CD4-positive, alpha-beta T cell treated with Interferon alpha-2 for 1 hour (primary cell): ENCODE results near the gene CMSS1.
"Not testable (repeated sequence)": the region's sequence is repeated elsewhere in the genome, so short reads cannot be mapped to it uniquely, and the experiment has no call there.

ENCODE experiments used
- DNase-seq, 2 donors: peaks; one replicate each; pipeline ENCODE4 v3.0.0-alpha.2; 2020 to 2022

The CMSS1 gene

DNA sequence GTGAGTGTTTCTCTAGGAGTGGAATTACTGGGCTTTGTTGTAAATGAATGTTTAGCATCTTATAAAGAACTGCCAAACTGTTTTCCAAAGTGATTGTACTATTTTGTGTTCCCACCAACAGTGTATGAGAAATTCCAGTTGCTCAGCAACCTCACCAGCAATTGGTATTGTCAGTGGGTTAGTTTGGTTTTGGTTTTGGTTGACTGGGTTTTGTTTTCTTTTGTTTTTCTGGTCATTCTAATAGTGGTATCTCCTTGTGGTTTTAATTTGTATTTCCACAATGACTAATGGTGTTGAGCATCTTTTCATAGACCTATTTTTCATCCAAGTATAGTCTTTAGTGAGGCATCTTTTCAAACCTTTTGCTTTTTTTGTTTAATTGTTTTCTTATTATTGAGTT lies 269.5 kb downstream of the CMSS1 start:
- DNase-seq, result no peak

- no peak for DNase-seq
Observed at GRCh38 chr3:100088735-100089368, 271.2 kb downstream of the CMSS1 start.

- peak in 1 of 2 donors; percentile 2 for DNase-seq
Observed at GRCh38 chr3:100089812-100090668, 272.4 kb downstream of the CMSS1 start.

DNA sequence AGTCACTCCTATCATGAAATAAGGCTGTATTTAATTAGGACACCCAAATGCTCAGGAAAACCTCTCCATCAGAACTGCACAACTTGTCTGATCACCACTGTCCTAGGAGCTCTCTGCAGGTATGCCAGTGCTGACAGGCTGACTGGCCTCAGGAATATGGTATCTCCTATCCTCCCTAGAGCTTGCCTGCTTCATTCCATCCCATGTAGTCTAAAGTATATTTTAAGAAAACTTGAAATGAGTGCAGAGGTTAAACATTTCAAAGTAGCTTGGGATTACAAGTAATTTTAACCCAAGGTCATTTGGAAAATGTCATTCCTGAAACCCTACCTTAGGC lies 273.0 kb downstream of the CMSS1 start:
- no peak for DNase-seq

DNA sequence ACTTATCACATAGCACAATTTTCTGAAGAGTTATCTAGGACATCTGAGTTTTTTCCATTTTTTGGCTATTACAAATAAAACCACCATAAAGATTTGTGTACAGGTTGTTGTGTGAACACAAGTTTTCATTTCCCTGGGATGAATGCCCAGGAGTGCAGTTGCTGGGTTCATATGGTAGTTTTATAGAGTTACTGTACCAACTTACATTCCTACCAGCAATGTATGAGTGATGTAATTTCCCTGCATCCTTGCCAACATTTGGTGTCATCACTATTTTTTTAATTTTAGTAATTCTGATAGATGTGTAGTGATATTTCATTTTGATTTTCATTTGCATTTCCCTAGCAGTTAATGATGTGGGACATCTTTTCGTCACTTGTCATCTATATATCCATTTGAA lies 276.2 kb downstream of the CMSS1 start:
- DNase-seq, result no peak

DNA sequence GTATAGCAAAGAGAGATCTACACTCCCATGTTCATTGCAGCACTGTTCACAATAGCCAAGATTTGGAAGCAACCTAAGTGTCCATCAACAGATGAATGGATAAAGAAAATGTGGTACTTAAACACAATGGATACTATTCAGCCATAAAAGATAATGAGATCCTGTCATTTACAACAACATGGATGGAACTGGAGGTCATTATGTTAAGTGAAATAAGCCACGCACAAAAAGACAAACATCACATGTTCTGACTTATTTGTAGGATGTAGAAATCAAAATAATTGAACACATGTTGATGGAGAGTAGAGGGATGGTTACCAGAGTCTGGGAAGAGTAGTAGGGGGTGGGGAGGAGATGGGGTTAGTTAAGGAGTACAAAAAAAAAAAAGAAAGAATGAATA lies 278.6 kb downstream of the CMSS1 start:
- DNase-seq, result not testable (repeated sequence)

GRCh38 chr3:100096866-100097265 lies 279.2 kb downstream of the CMSS1 start:
- no peak for DNase-seq

DNA sequence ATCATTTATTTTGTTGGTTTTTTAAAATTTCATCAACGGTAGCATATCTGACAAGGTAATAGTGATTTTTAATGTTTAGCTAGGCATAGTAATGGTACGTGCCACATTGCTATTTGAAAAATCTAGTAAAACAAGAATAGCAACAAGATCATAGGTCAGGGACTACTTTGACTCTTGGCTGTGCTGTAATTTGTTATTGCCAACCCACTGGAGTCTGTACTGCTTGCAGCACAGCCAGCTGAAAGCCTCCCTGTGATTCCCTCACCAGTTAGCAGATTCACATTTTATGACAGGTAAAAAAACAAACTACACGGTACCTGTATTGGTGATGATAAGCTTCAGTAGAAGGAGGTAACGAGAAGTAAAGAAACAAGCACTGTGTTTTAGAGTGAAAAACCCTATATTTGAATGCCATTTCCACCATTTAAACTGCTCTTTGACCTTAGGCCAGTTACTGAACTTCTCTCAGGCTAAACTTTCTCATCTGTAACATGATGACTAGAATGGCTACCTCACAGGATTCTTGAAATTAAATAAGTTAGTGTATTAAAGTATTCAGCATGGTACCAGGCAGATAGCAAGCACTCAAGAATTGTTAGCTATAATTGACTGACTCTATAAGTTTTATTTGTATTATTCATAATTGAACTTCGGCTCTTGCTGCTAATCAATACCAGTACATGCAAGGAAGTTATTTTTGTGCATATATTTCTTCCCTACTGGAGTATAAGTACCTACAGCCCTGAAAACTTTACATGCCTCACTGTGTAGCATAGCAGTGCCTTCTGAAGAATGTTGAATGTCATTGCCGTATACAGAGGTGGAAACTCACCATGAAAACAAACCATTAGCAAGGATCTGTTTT lies 280.5 kb downstream of the CMSS1 start:
- DNase-seq, result no peak

DNA sequence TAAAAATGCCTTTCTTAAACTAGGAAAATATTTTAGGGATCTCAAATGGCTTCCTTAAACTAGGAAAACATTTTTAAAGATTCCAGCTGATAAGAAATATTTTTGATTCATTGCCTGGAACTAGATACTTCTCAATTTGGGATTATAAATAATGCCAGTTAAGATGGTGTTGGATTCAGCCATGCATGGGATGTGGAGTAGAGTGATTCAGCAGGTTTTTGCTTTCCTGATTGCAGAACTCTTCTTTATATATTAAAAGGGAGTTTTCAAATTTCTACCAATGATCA lies 281.1 kb downstream of the CMSS1 start:
- no peak for DNase-seq

GRCh38 chr3:100099621-100100020 lies 282.0 kb downstream of the CMSS1 start:
- no peak for DNase-seq

GRCh38 chr3:100100425-100100824 lies 282.8 kb downstream of the CMSS1 start:
- no peak for DNase-seq

GRCh38 chr3:100102757-100103156 lies 285.1 kb downstream of the CMSS1 start:
- DNase-seq, result no peak

DNA sequence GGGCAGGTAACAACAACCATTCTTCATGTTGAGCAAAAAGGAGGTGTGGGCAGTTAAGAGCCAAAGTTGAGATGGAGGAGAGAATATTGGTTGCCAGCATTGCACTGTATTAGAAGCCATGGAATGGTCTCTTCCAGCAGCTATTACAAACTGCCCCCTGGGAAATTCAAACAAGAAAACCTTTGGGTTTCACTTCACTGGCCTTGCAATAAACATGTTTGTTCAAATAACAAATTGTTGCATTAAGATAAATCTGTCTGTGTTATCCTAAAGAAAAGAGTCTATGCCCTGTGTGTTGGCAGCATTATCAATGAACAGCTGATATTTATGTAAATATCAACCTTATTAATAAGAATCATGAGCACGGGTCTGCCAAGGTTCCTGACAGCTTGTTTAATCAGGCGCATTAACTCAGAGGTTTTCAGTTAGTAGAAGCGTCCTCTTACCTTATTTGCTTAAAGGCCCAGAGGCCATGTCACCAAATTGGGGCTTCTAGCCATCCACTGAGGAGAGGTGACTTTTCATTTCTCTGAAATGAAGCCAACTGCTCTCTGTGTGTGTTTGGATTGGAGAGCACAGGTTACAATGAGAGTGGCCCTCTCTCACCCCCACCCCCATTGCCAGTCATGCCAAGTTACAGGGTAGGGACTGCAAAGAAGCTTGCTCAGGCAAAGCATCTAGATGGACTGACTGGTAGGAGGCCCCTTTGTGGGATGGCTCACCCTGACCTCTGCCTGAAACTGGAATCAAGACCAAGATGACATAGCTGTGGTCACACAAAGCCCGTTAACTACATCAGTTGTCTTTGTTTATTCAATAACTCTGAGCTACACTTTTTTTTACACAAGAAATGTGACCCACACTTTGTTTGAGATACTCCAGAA lies 286.1 kb downstream of the CMSS1 start:
- DNase-seq, result no peak

GRCh38 chr3:100104442-100104798 lies 286.8 kb downstream of the CMSS1 start:
- no peak for DNase-seq

GRCh38 chr3:100104817-100105413 lies 287.3 kb downstream of the CMSS1 start:
- no peak for DNase-seq

GRCh38 chr3:100105501-100105900 lies 287.8 kb downstream of the CMSS1 start:
- no peak for DNase-seq

GRCh38 chr3:100106094-100106493 lies 288.4 kb downstream of the CMSS1 start:
- DNase-seq, result no peak

- no peak for DNase-seq
Observed at GRCh38 chr3:100106531-100107141, 289.0 kb downstream of the CMSS1 start.

- DNase-seq, result no peak
Observed at GRCh38 chr3:100107221-100107814, 289.7 kb downstream of the CMSS1 start.

GRCh38 chr3:100108464-100109079 lies 290.9 kb downstream of the CMSS1 start:
- no peak for DNase-seq

DNA sequence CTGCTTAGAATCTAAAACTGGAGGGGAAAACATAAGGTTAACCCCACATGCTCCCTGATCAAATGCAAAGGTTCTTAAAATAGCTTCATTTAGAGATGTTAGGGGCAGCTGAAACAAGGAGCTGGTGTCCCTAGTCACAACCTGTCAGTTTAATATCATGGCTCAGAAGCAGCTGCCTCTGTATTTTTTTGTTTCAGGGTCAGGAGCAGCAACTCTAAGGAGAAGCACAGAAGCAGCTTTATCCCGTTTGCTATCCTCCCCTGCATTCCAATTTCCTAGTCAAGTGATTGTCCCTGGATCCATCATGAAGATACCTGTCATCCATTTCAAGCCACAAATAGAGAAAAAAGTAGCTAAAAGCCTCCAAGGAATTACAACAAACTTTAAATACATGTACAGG lies 292.5 kb downstream of the CMSS1 start:
- no peak for DNase-seq
